NOMO-1 (cell line): ENCODE data around the gene VPS8.

ENCODE experiments used
- DNase-seq, 2 experiments: peaks; one replicate each; lab custom pipeline; 2025; ENCODE audit not compliant: unreplicated experiment in 2 of 2; lab: John Stamatoyannopoulos, UW

Gene VPS8

DNA sequence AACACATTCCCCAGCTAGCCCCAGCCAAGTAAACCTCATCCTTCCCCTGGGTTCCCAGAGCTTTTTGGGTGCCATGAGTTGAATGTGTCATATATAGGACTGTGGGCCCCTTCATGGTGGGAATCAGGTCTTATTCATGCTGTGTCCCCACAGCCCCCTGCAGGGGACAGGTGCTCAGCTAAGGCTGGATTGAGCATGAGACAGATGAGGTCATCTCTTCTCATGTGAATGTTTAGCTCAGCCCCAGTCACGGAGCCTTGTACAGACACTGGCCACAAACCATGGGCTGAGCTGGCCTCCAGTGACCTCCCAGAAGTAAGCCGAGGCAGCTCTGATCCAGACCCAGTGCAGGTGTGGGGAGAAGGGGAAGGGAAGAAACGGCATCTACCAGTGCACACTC is 270.2 kb downstream of the VPS8 start:
- no peak for DNase-seq

DNA sequence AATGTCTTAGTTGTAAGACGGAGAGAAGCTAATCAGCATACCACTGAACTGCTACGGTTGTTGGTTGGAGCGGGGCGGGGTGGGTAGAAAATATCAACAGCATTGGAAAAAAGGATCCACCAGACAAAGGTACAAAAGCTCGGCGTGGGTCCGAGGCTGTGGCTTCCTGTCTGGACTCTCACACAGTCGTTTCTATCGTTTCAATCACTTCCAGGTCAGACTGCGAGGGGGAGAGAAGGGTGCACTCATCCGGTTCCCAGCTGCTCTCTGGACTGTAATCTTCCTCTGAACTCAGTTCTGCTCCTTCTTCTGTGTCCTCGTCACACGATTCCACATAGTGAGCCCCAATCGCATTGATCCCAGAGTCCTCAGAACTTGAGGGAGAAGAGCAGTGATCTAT is 270.9 kb downstream of the VPS8 start:
- DNase-seq = no peak

DNA sequence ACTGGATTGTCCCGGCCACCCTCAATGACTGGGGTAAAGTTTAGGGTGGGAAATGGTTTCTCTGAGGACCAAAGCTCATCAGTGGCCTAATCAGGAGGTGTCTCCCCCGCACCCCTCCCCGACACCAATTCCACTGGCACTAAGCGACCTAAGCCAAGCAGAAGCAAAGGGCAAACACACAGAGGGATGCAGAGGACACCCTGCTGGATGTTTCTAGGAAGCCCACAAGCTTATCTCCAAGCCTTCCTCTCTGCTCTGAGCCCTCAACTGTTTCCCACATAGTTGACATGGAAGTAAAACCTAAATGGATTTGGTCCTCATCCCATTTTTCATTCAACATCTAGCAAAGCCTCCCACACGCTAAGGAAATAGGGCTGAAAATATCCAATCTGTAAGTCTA is 272.4 kb downstream of the VPS8 start:
- DNase-seq = no peak

DNA sequence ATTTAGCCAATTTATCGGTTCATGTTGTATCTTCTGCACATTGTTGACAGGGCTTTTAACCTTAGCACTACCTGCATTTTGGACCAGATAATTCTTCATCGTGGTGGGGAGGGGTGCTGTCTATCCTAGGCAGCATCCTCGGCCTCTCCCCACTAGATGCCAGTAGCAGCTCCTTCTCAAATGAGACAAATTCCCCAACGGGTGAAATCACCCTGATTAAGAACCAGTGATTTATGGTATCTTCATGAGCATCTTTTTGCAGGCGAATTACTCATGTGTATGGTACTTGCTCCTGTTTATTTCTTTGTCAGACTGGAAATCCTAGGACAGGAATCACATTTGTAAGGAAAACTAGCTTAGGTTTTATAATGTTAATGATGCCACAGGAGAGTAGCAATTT is 272.9 kb downstream of the VPS8 start:
- DNase-seq = no peak

DNA sequence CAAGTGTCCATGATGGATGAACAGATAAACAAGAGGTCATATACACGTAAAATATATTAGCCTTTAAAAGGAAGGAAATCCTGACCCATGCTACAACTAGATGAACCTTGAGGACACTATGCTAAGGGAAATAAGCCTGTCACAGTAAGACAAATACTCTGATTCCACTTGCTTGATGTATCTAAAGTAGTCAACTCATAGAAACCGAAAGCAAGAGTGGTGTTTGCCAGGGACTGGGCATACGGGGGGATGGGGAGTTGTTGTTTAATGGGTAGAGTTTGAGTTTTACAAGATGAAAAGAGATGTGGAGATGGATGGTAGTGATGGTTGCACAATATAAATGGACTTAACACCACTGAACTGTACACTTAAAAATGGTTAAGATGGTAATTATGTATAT is 275.5 kb downstream of the VPS8 start:
- no peak for DNase-seq

DNA sequence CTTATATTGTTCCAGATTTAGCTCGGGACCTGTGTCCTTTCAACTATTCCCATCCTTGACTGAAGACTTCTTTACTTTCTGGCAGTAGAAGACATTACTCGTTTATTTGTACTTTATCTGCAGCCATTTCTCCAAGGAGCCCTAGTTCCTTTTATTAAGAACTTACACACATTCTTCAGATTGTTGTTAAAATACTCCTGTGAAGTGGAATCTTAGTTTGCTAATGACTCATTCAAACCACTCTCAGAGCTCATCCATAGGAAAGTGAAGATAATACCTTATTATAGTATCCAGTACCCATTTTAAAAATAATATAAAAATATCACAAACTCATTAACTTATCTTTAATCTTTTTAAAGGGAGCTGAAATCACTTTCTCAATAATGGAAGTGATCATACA is 277.4 kb downstream of the VPS8 start:
- no peak for DNase-seq

DNA sequence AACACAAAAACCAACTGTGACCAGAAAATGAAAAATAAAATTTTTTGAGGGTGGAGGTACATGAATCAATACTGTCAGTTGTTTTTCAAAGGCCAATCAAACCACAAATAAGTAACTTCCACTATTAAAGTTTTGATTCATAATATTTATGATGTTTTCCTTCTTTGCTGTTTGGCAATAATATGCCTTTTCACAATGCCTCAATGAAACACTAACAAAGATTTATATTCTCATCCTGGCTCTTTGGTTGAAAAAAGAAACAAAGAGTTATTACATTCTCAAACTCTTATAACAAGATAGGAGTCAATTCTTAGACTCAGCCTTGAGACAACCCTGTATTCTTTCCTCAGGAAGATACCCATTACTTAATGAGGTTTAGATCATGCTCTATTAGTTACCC is 277.8 kb downstream of the VPS8 start:
- DNase-seq = no peak

DNA sequence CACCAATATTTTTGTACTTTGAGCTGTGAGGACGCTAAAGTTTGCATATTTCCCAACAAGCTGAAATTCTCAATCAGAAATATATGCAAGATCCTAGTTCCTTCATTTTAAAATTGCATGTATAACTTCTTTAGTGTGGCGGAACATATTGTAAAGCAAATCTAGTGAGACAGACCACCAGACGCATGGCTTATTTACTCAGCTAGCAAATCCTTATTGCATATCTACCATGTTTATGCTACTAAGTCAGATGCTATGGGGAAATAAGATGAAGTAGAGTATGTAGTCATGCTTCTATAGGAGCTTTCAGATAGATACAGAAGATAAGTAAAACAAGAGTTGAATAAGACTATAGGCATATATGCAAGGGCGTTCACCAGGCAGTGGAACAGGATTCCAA is 278.8 kb downstream of the VPS8 start:
- DNase-seq = no peak

DNA sequence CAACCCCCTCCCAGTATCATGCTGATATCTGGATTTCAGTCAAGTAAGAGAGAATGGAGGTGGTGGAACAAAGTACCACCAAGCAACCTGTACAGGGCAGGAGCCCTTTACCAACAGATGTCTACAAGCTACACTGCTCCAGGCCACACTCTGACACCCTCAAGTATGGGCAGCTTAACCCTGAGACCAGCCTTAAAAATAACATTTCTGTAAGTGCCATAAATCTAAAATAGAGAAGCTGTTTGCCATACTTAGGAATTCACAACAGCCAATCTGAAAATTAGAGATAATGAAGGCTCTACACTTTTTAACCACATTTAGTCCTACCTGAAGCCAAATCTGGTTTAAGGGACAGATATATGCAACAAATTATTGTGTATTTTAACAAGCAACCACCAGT is 281.1 kb downstream of the VPS8 start:
- no peak for DNase-seq

DNA sequence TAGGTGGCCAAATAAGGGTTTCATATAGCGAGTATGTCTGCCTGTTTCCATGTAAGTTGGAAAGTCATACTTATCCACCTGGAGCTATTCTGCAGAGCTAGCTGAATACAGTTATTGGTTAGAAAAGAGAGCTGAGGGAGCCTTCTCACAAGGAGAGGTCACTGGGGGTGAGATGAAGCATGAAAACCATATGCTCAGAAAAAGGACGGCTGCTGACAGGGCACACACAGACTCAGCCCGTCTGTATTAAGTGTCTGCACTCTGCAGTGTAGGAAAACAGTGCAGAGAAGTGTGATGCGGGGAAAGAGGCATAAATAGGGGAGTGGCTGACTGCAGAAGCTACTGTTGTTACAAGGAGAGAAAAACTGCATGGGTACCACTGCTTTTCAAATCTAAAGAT is 282.7 kb downstream of the VPS8 start:
- no peak for DNase-seq
